ENCODE results near the gene GAK.

GAK gene

GRCh38 chr4:865572-865971 lies 66.5 kb downstream of the GAK start:
- Histone ChIP-seq H3K4me1 (ENCODE audit: insufficient read depth, low read length) (no peaks in the 10 kb centered on the region), H3K36me3 (ENCODE audit: insufficient read depth, low read length) (peaks cover 97% of the 10 kb centered on the region), H3K9me3 (ENCODE audit: insufficient read depth, low read length, severe bottlenecking) (peaks cover 9% of the 10 kb centered on the region), H3K27me3 (ENCODE audit: insufficient read depth, low read length, poor library complexity) (no peaks in the 10 kb centered on the region), H3K27ac (ENCODE audit: low read length) (no peak overlapping the region), H3K4me3 (ENCODE audit: low read depth in 1 of 2, low read length in 2 of 2) (no peak overlapping the region), H2AFZ (ENCODE audit: low read depth, low read length) (no peak overlapping the region), H3K4me2 (ENCODE audit: insufficient read depth, low read length) (no peak overlapping the region), H4K20me1 (ENCODE audit: insufficient read depth, low read length) (peaks cover 3% of the 10 kb centered on the region; the same call in 1 of the 2 replicates), H3K9ac (ENCODE audit: low read depth, low read length) (no peak overlapping the region), H3K79me2 (ENCODE audit: insufficient read depth, low read length) (no peaks in the 10 kb centered on the region)
- no peak for DNase-seq
- ATAC-seq (ENCODE audit: insufficient read depth, low read depth), result no peak
- TF ChIP-seq EZH2 (IDR thresholded peaks at IDR 0.05; ENCODE audit: borderline replicate concordance, low read depth, low read length, severe bottlenecking) (no peak), CTCF (IDR thresholded peaks at IDR 0.05; ENCODE audit: borderline replicate concordance, extremely low read depth, low read length, poor library complexity, severe bottlenecking) (no peak)

- no peak overlapping the region for H3K4me2 ChIP-seq (ENCODE audit: insufficient read depth, low read length)
- no peak overlapping the region for H3K9ac ChIP-seq (ENCODE audit: low read depth, low read length)
- H3K9me3 ChIP-seq (ENCODE audit: insufficient read depth, low read length, severe bottlenecking), result peaks cover 9% of the 10 kb centered on the region
- no peak overlapping the region for H2AFZ ChIP-seq (ENCODE audit: low read depth, low read length)
- H3K27me3 ChIP-seq (ENCODE audit: insufficient read depth, low read length, poor library complexity), result no peaks in the 10 kb centered on the region
- no peak overlapping the region for H3K4me3 ChIP-seq (ENCODE audit: low read depth in 1 of 2, low read length in 2 of 2)
- no peak overlapping the region for H3K27ac ChIP-seq (ENCODE audit: low read length)
- no peaks in the 10 kb centered on the region for H3K79me2 ChIP-seq (ENCODE audit: insufficient read depth, low read length)
- DNase-seq (no peak), ATAC-seq (ENCODE audit: insufficient read depth, low read depth) (no peak)
- TF ChIP-seq EZH2 (IDR thresholded peaks at IDR 0.05; ENCODE audit: borderline replicate concordance, low read depth, low read length, severe bottlenecking) (no peak), CTCF (IDR thresholded peaks at IDR 0.05; ENCODE audit: borderline replicate concordance, extremely low read depth, low read length, poor library complexity, severe bottlenecking) (no peak)
- H3K4me1 ChIP-seq (ENCODE audit: insufficient read depth, low read length), result no peaks in the 10 kb centered on the region
- H3K36me3 ChIP-seq (ENCODE audit: insufficient read depth, low read length), result peaks cover 97% of the 10 kb centered on the region
- peaks cover 3% of the 10 kb centered on the region; the same call in 1 of the 2 replicates for H4K20me1 ChIP-seq (ENCODE audit: insufficient read depth, low read length)
Measured at GRCh38 chr4:865121-865465, 67.0 kb downstream of the GAK start.

GRCh38 chr4:864456-865120 lies 67.5 kb downstream of the GAK start:
- no peaks in the 10 kb centered on the region for H3K79me2 ChIP-seq (ENCODE audit: insufficient read depth, low read length)
- no peaks in the 10 kb centered on the region for H3K27me3 ChIP-seq (ENCODE audit: insufficient read depth, low read length, poor library complexity)
- H3K36me3 ChIP-seq (ENCODE audit: insufficient read depth, low read length), result peaks cover 97% of the 10 kb centered on the region
- peaks cover 7% of the 10 kb centered on the region for H3K9me3 ChIP-seq (ENCODE audit: insufficient read depth, low read length, severe bottlenecking)
- ATAC-seq (ENCODE audit: insufficient read depth, low read depth), result no peak
- no peak overlapping the region for H3K27ac ChIP-seq (ENCODE audit: low read length)
- TF ChIP-seq EZH2 (IDR thresholded peaks at IDR 0.05; ENCODE audit: borderline replicate concordance, low read depth, low read length, severe bottlenecking) (no peak), CTCF (IDR thresholded peaks at IDR 0.05; ENCODE audit: borderline replicate concordance, extremely low read depth, low read length, poor library complexity, severe bottlenecking) (no peak)
- H3K9ac ChIP-seq (ENCODE audit: low read depth, low read length), result no peak overlapping the region
- H3K4me3 ChIP-seq (ENCODE audit: low read depth in 1 of 2, low read length in 2 of 2), result no peak overlapping the region
- DNase-seq, result no peak
- no peak overlapping the region for H3K4me2 ChIP-seq (ENCODE audit: insufficient read depth, low read length)
- no peaks in the 10 kb centered on the region for H3K4me1 ChIP-seq (ENCODE audit: insufficient read depth, low read length)
- H2AFZ ChIP-seq (ENCODE audit: low read depth, low read length), result no peak overlapping the region
- peaks cover under 1% of the 10 kb centered on the region; the same call in 1 of the 2 replicates for H4K20me1 ChIP-seq (ENCODE audit: insufficient read depth, low read length)
